Cerebellar nuclear complex (tissue), 1 donor: ENCODE data around the gene LHFPL3.
"Not testable (repeated sequence)": the region's sequence is repeated elsewhere in the genome, so short reads cannot be mapped to it uniquely, and the experiment has no call there.

Source experiments
- DNase-seq, 2 experiments: peaks; one replicate each; lab custom pipeline; 2025; lab: John Stamatoyannopoulos, UW

Gene LHFPL3

GRCh38 chr7:104933521-104933988, 605.2 kb downstream of the LHFPL3 start:
- no peak for DNase-seq

- no peak for DNase-seq
These were observed 606.3 kb downstream of the LHFPL3 start for GRCh38 chr7:104934665-104935064.

GRCh38 chr7:104935276-104935675, 606.9 kb downstream of the LHFPL3 start:
- DNase-seq = no peak

- no peak for DNase-seq
These were observed 608.1 kb downstream of the LHFPL3 start for GRCh38 chr7:104936546-104936945.

DNA sequence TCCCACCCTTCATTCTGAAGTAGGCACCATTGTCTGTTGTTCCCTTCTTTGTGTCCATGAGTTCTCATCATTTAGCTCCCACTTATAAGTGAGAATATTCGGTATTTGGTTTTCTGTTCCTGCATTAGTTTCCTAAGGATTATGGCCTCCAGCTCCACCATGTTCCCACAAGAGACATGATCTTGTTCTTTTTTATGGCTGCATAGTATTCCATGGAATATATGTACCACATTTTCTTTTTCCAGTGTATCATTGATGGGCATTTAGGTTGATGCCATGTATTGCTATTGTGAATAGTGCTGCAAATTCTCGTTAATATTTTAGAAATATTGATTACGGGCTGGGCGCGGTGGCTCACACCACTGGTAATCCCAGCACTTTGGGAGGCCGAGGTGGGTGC, 609.1 kb downstream of the LHFPL3 start:
- DNase-seq = not testable (repeated sequence)

- DNase-seq = no peak
These were observed 610.5 kb downstream of the LHFPL3 start for GRCh38 chr7:104938741-104939390.

GRCh38 chr7:104940023-104940710, 611.8 kb downstream of the LHFPL3 start:
- no peak for DNase-seq

DNA sequence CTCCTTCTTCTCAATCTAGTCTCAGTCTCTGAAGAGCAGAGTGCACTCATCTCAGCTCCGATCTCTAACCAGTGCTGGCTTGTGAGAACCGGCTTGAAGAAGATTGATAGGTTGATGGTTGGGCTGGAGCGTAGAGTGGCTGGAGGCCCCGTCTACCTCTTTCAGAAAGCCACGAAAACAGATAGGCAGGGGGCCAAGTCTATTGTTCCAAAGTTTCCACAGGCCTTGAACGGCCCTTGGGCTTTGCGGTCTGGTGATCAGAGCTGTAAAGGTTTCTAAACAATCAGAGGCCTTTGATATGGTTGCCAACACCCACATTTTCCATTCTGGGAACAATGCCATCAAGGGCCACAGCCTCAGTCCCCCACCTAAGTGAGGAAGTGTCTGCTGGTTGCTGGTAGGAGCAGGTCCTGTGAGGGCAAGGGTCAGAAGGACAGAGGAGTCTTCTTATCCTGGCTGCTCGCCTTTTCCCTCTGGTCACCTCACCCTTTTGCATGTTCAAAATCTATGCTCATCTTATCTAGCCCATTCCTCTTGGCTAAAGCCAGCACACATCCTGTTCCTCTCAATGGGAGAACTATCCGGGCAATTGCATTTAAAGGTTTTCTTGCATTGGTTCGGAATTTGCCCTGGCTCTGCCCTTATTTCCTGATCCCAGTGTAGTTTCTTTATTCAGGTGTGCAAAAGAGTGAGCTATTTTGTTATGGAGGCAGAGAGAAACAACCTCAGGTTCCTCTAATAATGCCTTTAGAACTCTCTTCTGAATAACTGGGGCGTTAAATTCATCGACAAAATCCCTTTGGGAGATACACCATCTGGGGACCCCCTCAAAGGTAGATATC, 615.3 kb downstream of the LHFPL3 start:
- no peak for DNase-seq

DNA sequence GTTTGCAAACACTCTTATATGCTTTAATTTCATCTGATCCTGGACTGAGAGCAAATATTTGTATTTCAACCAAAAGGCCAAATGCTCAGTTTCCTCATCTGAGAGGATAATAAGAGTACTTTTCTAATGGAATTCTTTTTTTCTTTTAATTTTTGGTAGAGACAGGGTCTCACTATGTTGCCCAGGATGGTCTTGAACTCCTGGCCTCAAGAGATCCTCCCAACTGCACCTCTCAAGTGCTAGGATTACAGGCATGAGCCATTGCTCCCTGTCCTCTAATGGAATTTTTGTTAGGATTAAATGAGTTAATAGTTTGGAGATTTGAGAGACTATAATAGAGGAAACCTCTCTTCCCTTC, 617.2 kb downstream of the LHFPL3 start:
- no peak for DNase-seq

- DNase-seq = no peak
These were observed 617.9 kb downstream of the LHFPL3 start for GRCh38 chr7:104946338-104946737.

DNA sequence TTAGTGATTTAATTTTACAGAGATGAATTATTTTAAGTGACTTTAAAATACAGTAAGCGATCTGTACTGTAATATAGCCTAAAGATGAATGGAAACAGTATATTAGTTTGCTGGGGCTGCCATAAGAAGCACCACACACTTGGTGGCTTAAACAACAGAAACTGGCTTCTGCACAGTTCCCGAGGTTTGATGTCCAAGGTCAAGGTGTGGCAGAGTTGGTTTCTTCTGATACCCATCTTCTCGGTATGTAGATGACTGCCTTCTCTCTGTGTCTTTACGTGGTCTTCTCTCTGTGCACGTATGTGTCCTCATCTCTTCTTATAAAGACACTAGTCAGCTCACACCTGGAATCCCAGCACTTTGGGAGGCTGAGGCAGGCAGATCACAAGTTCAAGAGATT, 621.6 kb downstream of the LHFPL3 start:
- no peak for DNase-seq

DNA sequence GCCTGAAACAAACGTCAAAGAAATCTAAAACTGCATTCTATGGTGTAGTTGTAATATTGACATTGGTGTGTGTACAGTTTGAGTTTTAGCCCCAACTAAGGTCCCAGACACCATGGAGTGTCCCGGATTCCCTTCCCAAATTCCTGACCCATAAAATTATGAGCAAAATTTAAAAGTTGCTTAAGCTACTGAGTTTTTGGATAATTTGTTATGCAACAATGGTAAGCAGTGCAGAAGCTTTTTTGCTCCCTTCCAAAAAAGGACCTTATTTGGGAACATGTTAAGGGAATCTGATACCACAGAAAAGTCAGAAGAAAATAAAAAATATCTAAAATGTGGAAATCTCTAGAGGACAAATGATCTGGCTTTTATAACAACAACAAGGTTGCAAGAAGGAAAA, 622.4 kb downstream of the LHFPL3 start:
- no peak for DNase-seq

DNA sequence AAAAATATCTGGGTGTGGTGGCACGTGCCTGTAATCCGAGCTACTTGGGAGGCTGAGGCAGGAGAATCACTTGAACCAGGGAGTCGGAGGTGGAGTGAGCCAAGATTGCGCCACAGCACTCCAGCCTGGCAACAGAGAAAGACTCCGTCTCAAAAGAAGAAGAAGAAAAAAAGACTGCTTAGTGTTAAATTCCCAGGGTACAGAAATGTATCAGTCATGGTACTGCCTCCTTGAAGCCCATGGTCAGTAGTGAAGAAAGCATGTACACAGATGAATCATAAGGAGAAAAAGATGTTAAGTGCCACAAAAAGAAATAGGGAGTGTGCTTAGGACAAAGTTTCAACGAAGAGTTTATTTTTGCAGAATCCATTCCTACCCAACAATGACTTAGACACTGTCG, 623.1 kb downstream of the LHFPL3 start:
- no peak for DNase-seq

DNA sequence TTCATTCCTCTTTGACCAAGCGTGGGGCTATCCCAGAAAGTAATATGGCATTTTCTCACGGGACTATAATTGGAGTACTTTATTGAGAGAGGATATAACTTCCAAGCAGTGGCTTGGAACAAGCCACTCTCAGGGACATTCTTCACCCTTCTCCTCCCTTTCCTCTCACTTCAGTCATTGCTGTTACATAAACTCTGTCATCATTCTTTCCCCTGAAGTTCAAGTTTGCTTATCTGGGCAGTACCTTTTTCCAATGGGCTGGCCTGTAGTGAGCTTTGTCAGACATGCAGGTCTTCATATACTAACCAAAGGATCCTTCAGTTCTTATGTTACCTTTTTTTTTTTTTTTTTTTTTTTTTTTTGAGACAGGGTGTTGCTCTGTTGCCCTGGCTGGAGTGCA, 626.9 kb downstream of the LHFPL3 start:
- no peak for DNase-seq
